Renal cortical epithelial cell (primary cell): Measurements from ENCODE around the gene TADA2A. TPM values are rescaled to one million over a fixed set of nuclear protein-coding genes. Genes with fewer than 3 reads are reported as not detected.
"Not testable (repeated sequence)": the region's sequence is repeated elsewhere in the genome, so short reads cannot be mapped to it uniquely, and the experiment has no call there.

ENCODE experiments used
- DNase-seq: peaks from one replicate; pipeline ENCODE4 v3.0.0-alpha.2; 2011; ENCODE audit warnings: low read depth
- total RNA-seq: library from RNA; depleted of rRNA; stranded (reverse); fragments of >200 nt; gene quantifications from 2 replicates; pipeline ENCODE4 v1.2.3, GENCODE V29; 2014

Gene TADA2A
- total RNA-seq, 1 donor from 2014 or later, result 14.5 TPM

- DNase-seq, result no peak
These were observed 6.2 kb upstream of the TADA2A start for GRCh38 chr17:37400505-37400904.

- DNase-seq, result not testable (repeated sequence)
These were observed 1.2 kb upstream of the TADA2A start for GRCh38 chr17:37405522-37405921.

GRCh38 chr17:37405955-37406634 is 591 bp upstream of the TADA2A start:
- peak; percentile 47 for DNase-seq

- DNase-seq, result not testable (repeated sequence)
These were observed 1.4 kb downstream of the TADA2A start for GRCh38 chr17:37408145-37408479.

- DNase-seq, result no peak
These were observed 3.7 kb downstream of the TADA2A start for GRCh38 chr17:37410357-37410756.

GRCh38 chr17:37413875-37414519 is 7.3 kb downstream of the TADA2A start:
- no peak for DNase-seq

- peak; percentile 45 for DNase-seq
These were observed 11.2 kb downstream of the TADA2A start for GRCh38 chr17:37417852-37418251.

- no peak for DNase-seq
These were observed 16.4 kb downstream of the TADA2A start for GRCh38 chr17:37422971-37423625.

- no peak for DNase-seq
These were observed 18.6 kb downstream of the TADA2A start for GRCh38 chr17:37425268-37425667.

- no peak for DNase-seq
These were observed 22.4 kb downstream of the TADA2A start for GRCh38 chr17:37429039-37429438.

- no peak for DNase-seq
These were observed 22.8 kb downstream of the TADA2A start for GRCh38 chr17:37429453-37429852.

GRCh38 chr17:37430051-37430627 is 23.5 kb downstream of the TADA2A start:
- DNase-seq, result peak; percentile 74

GRCh38 chr17:37432671-37433070 is 26.0 kb downstream of the TADA2A start:
- DNase-seq, result no peak

GRCh38 chr17:37438141-37438540 is 31.5 kb downstream of the TADA2A start:
- no peak for DNase-seq

GRCh38 chr17:37440424-37440823 is 33.7 kb downstream of the TADA2A start:
- DNase-seq, result no peak

- not testable (repeated sequence) for DNase-seq
These were observed 34.8 kb downstream of the TADA2A start for GRCh38 chr17:37441369-37442014.

- peak; percentile 99 for DNase-seq
These were observed 39.3 kb downstream of the TADA2A start for GRCh38 chr17:37446027-37446426.

GRCh38 chr17:37447641-37448040 is 41.0 kb downstream of the TADA2A start:
- DNase-seq, result peak; percentile 85

GRCh38 chr17:37450112-37450511 is 43.4 kb downstream of the TADA2A start:
- peak; percentile 69 for DNase-seq

- not testable (repeated sequence) for DNase-seq
These were observed 51.1 kb downstream of the TADA2A start for GRCh38 chr17:37457801-37458200.

- DNase-seq, result peak; percentile 78
These were observed 52.1 kb downstream of the TADA2A start for GRCh38 chr17:37458805-37459204.

GRCh38 chr17:37461668-37462067 is 55.0 kb downstream of the TADA2A start:
- no peak for DNase-seq
